ENCODE measurements around the gene RCAN3.

RCAN3 gene

GRCh38 chr1:24586970-24587820, 84.6 kb downstream of the RCAN3 start:
- peak; percentile 79 for DNase-seq

- DNase-seq = no peak
Observed at GRCh38 chr1:24588573-24588972, 85.9 kb downstream of the RCAN3 start.

GRCh38 chr1:24589200-24589599, 86.6 kb downstream of the RCAN3 start:
- DNase-seq = no peak

Data from OCI-M1 (cell line).